8988T (cell line): Measurements from ENCODE around the gene SYP.

Experiments
- DNase-seq: peaks from one replicate; pipeline ENCODE4 v3.0.0; 2011

SYP gene

GRCh38 chrX:49199906-49200771 lies at the start of gene SYP:
SYP (minus strand) TSS chrX:49200193; CDS start chrX:49200186, 7 bp downstream.
- peak; percentile 83 for DNase-seq

GRCh38 chrX:49249616-49250015 lies 49.6 kb upstream of the SYP start:
- DNase-seq, result no peak

GRCh38 chrX:49249071-49249470 lies 49.1 kb upstream of the SYP start:
- no peak for DNase-seq

- DNase-seq, result no peak
These were observed 48.2 kb upstream of the SYP start for GRCh38 chrX:49247916-49248811.

GRCh38 chrX:49247346-49247745 lies 47.4 kb upstream of the SYP start:
- DNase-seq, result no peak

DNA sequence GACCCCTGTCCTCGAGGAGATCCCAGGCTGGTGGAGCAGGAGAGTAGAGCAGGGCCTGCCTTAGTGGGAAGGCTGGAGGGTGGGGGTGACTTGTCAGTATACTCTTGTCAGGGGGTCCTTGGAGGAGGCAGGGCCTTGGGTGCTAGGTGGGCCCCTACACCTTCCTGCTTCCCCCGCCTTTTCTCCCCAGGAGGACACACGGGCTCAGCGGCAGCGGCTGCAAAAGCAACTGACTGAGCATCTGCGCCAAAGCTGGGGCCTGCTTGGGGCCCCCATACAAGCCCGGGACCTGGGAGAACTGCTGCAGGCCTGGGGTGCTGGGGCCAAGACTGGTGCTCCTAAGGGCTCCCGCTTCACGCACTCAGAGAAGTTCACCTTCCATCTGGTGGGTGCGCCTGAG lies 46.5 kb upstream of the SYP start:
- DNase-seq, result no peak

GRCh38 chrX:49244207-49244606 lies 44.2 kb upstream of the SYP start:
- no peak for DNase-seq

GRCh38 chrX:49243166-49243565 lies 43.2 kb upstream of the SYP start:
- DNase-seq, result no peak

DNA sequence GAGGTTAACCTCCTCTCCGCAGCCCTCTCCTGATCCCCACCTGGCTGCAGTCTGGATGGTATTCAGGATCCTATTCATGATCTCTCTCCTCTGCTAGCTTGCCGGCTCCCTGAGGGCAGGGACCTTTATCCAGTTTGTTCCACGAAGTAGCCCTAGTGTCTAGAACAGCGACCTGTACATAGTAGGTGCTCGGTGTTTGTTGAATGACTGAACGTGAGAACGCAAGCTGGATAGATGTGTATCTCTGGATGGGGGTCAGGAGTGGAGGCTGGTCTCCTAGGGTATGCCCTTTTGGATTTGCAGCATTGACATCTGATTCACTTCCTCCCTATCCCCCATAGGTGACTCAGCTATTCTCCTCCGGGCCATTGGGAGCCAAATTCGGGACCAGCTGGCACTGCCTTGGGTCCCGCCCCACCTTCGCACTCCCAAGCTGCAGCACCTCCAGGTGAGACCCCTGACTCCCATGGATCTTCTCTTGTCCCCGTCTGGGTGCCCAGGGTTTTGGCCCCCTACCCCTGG lies 42.6 kb upstream of the SYP start:
- DNase-seq, result no peak

DNA sequence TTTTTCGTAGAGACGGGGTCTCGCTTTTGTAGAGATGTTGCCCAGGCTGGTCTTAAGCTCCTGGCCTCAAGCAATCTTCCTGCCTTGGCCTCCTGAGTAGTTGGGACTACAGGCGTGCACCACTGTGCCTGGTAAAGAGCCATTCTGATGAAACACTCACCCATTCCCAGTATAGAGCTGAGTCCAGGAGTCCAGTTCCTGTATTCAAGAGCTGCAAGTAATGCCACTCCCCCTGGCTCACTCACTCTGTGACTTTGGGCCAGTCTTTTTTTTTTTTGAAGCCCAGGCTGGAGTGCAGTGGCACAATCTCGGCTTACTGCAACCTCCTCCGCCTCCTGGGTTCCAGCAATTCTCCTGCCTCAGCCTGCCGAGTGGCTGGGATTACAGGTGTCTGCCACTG lies 38.7 kb upstream of the SYP start:
- no peak for DNase-seq

- no peak for DNase-seq
These were observed 37.1 kb upstream of the SYP start for GRCh38 chrX:49237060-49237459.

DNA sequence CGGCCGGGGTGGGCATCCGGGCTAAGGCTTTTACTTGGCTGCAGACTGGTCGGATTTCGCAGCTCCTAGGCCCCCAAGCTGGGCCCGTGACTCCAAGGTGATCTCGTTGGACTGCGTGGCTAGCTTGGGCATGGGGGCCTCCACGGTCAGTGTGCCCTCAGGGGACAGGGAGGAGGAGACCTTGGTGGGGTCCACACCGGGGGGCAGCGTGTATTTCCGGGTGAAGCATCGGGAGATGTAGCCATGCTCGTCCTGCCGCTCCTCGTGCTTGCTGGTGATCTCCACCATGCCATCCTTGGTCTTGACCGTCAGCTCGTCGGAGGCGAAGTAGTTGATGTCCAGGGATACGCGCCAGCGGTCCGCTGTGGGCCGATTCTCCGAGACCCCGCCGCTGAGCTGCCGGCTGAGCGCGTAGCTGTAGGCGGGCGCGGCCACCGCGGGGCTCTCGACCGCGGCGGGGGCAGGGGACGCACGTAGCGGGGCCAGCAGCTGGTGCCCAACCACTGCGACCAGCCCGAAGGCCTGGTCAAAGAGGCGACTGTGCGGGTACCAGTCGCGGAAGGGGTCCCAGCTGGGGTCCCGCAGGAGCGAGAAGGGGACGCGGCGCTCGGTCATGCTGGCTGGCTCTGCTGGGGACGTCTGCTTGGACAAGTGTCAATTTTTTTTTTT lies 34.0 kb upstream of the SYP start:
- no peak for DNase-seq

DNA sequence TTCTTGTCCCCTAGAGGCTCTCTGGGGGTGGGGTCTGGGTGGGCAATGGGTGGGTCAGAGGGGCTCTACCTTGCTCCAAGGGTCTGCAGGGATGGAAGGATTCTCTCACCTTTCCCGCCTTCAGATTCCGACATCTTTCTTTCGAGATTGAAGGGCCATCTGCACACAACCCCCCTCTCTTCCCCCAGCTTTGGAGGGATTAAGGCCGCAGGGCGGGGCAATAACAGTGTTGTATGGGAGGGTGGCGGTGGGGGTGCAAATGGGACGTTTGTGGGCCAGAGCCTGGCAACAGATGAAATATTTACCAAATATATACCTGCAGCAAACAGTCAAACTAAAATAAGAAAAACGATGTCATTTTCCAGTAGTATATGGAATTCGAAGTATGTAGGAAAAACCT lies 33.2 kb upstream of the SYP start, which contains the start of gene CACNA1F:
Gene CACNA1F, minus strand, starts transcription at position 165 of the 400 bp plus-strand sequence. Its CDS starts 31 bp downstream, at position 134.
- no peak for DNase-seq

- DNase-seq, result no peak
These were observed 32.5 kb upstream of the SYP start for GRCh38 chrX:49232525-49232924.

GRCh38 chrX:49231333-49232000 lies 31.5 kb upstream of the SYP start:
- no peak for DNase-seq

DNA sequence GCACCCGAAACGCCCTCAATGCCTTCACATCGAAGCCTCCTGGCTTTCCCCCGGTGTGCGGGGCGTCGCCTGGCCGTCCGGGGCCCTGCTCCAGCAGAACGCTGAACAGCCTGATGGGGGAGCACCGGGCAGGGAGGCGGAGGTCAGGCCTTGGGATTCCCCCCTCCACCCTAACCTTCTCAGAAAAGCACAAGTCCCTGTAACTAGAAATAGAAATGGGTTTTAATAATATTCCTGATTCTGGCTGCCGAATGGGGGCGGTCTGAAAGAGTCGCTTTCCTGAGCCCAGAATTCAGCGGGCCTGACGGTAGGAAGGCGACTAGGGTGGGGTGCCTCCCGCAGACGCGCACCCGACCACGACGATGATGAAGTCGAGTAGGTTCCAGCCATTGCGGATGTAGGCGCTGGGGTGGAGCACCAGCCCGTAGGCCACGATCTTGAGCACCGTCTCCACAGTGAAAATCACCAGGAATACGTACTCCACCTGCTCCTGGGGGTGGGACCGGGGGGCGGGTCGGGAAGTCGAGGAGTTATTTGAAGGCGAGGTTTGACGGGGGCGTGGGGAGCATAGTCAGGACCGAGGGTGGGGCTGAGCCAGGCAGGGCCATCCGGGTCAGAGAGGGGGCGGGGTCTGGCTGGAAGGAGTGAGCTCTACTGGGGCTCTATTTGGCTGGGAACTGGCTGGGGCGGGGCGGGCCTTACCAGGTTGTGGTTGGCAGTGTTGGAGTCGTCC lies 30.7 kb upstream of the SYP start:
- DNase-seq, result no peak

- no peak for DNase-seq
These were observed 28.2 kb upstream of the SYP start for GRCh38 chrX:49228185-49228584.

DNA sequence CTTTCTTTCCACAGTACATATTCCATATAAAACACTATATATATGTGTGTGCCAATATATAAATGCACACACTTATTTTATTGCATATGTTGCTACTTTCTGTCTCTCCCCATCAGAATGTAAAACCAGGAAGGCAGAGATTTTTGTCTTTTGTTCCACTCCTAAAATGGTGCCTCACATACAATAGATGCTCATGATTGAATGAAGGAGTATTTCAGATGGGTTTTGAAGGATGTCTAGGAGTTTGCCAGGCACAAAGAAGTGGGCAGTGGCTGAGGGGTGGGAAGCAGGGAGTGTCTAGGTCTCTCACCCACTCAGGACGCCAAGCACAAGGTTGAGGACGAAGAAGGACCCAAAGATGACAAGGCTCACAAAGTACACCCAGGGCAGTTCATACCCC lies 27.7 kb upstream of the SYP start:
- no peak for DNase-seq

GRCh38 chrX:49226946-49227345 lies 27.0 kb upstream of the SYP start:
- DNase-seq, result no peak

- DNase-seq, result no peak
These were observed 25.9 kb upstream of the SYP start for GRCh38 chrX:49225858-49226257.

GRCh38 chrX:49221868-49222267 lies 21.9 kb upstream of the SYP start:
- no peak for DNase-seq

DNA sequence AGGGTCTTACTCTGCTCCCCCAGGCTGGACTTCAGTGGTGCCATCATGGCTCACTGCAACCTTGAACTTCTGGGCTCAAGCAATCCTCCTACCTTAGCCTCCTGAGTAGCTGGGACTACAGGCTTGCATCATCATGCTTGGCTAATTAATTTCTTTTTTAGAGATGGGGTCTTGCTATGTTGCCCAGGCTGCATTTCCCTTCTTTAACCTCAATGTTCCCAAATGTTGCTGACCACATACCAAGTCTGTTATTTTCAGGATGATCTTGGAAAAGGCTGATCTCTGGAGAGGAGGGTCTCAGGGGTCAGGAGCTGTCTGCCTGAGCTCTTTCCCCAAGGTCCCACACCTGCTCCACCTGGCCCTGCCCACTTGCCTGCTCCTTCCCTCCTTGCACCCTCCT lies 20.1 kb upstream of the SYP start:
- DNase-seq, result no peak
